ENCODE measurements around the gene CXCL1. TPM values are rescaled to one million over a fixed set of nuclear protein-coding genes. Genes with fewer than 3 reads are reported as not detected.

CXCL1 gene
- total RNA-seq, 4 donors from 2014 or later, result 0.93 TPM; not detected in 3

DNA sequence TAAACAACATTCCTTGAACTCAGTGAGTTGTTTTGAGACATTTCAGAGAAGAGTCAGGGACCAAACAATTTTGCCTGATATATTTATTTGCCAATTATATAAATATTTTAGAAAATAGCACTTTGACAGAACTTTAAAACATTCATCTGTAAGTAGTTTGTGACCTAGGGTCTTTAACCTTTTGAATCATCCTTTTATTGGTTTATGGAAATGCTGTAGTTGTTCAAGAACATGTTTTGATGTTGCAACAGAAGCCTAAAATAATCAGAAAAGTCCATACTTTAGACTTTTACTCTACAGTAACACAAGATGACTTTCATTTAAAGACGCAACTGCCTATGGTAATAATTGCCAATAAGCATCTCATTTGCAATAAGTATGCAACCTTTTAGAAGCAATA is 43.0 kb downstream of the CXCL1 start:
- intact Hi-C loops (cut with DNase I), result no loop called here
- Histone ChIP-seq H3K9me3 (no peaks in the 10 kb centered on the region), H3K36me3 (no peaks in the 10 kb centered on the region), H3K4me1 (no peaks in the 10 kb centered on the region), H3K4me3 (replicated peaks in 1 of 3) (no peak overlapping the region), H3K27me3 (no peaks in the 10 kb centered on the region), H3K27ac (no peak overlapping the region)
- 0% methylated on average over 1 of the region's 1 CpG for WGBS, 2 donors
- no peak for DNase-seq
- TF ChIP-seq, protein P1, sequence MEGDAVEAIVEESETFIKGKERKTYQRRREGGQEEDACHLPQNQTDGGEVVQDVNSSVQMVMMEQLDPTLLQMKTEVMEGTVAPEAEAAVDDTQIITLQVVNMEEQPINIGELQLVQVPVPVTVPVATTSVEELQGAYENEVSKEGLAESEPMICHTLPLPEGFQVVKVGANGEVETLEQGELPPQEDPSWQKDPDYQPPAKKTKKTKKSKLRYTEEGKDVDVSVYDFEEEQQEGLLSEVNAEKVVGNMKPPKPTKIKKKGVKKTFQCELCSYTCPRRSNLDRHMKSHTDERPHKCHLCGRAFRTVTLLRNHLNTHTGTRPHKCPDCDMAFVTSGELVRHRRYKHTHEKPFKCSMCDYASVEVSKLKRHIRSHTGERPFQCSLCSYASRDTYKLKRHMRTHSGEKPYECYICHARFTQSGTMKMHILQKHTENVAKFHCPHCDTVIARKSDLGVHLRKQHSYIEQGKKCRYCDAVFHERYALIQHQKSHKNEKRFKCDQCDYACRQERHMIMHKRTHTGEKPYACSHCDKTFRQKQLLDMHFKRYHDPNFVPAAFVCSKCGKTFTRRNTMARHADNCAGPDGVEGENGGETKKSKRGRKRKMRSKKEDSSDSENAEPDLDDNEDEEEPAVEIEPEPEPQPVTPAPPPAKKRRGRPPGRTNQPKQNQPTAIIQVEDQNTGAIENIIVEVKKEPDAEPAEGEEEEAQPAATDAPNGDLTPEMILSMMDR (IDR thresholded peaks at IDR 0.05), result no peak
- no peak for TF ChIP-seq POLR2A (IDR thresholded peaks at IDR 0.05)

DNA sequence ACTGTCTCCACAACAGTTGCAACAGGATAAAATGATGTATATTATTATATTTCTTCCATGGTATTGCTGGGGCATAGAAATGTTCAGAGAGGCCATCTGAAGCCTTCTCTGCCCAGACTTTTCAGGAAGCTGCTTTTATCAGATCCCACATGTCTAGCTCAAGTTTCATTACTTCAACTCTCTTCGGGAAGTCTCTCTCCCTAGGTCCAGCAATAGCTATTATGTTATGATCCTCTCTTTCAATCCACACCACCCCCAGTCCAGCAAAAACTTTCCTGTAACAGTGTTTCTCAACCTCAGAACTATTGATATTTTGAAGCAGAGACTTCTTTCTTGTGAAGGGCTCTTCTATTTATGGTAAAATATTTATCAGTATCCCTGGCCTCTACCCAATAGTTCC is 44.9 kb downstream of the CXCL1 start:
- no peak for DNase-seq
- no peaks in the 10 kb centered on the region for H3K4me1 ChIP-seq
- no peaks in the 10 kb centered on the region for H3K9me3 ChIP-seq
- 76 to 94% methylated on average over 1 of the region's 1 CpG for WGBS, 2 donors
- H3K4me3 ChIP-seq (replicated peaks in 1 of 3), result no peak overlapping the region
- TF ChIP-seq, protein P1 (IDR thresholded peaks at IDR 0.05), result no peak
- TF ChIP-seq POLR2A (IDR thresholded peaks at IDR 0.05), result no peak
- intact Hi-C loops (cut with DNase I), result no loop called here
- no peak overlapping the region for H3K27ac ChIP-seq
- no peaks in the 10 kb centered on the region for H3K27me3 ChIP-seq
- no peaks in the 10 kb centered on the region for H3K36me3 ChIP-seq

DNA sequence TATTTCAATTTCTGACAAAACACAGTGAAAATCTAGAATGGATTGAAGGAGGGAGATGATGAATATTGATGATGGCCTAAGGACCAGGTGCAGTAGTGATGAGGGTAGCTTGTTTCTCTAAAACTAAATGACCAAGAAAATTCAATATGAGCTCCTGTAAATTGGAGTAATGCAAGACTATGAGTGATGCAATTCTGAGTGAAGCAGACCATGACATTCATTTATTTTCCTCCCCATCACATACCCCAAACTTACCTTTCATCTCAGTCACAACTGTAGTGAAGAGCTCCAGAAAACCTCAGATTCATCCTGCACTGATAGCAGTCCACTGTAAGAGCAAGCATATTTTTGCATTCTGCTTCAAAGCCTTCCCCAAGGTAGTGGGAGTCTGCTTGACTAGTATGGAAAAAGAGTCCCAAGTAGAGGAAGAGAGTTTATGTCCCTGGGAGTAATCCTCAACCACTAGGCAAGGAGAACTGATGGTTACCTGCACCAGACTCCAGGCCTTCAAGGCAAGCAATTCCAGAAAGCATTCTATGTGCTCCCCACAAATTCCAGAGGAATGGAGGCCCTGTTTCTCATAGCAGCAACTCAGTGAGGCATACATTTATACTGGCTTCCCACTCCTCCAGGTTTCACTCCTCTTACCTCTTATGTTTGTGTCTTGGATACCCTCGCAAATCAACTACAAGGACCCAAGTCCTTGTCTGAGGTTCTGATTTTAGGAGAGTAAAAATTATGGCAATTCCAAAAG is 47.2 kb downstream of the CXCL1 start:
- no peaks in the 10 kb centered on the region for H3K36me3 ChIP-seq
- H3K27ac ChIP-seq, result no peak overlapping the region
- no peak for DNase-seq
- 93 to 98% methylated on average over 1 of the region's 1 CpG for WGBS, 2 donors
- intact Hi-C loops (cut with DNase I), result no loop called here
- H3K27me3 ChIP-seq, result no peaks in the 10 kb centered on the region
- H3K9me3 ChIP-seq, result no peaks in the 10 kb centered on the region
- no peaks in the 10 kb centered on the region for H3K4me1 ChIP-seq
- TF ChIP-seq, protein P1 (IDR thresholded peaks at IDR 0.05), result no peak
- no peak for TF ChIP-seq POLR2A (IDR thresholded peaks at IDR 0.05)
- no peak overlapping the region for H3K4me3 ChIP-seq (replicated peaks in 1 of 3)

DNA sequence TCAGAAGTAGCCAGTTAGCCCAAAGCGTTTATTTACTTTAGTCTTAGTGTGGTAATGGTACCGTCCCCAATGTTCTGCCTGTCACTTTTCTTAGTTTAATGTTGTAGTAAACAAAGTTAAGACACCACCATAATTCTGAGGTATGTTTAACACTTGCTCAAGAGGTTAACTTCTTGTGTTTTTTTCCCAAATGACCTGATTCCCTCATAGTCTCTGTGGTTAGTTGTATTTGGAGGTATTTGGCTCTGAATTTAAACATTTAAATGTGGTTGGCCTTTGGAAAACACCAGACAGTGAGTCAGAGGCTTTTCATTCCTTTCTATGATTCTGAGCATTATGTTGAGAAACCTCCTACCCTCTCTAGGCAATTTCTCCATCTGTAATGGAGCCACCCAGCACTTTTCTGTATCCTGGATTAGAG is 47.9 kb downstream of the CXCL1 start:
- no peak for TF ChIP-seq POLR2A (IDR thresholded peaks at IDR 0.05)
- TF ChIP-seq, protein P1 (IDR thresholded peaks at IDR 0.05), result no peak
- H3K27me3 ChIP-seq, result no peaks in the 10 kb centered on the region

DNA sequence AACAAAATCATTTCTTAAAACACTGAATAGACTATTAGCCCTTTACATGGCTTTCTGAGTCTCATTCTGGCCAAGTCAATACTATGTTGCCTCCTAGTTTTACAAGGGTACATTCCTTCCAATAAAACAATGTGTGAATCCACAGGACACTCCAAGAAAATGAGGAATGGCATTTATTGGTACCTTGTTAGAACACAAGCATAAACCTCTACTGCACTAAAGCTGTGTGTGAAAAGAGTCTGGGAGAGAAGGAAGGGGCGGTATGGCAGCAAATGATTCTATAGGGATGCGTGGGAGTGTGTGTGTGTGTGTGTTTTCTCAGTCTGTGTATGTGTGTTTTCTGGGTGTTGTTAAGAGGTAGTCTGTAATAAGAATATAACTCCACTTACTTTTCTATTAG is 48.9 kb downstream of the CXCL1 start:
- WGBS, 2 donors, result 95 to 96% methylated on average over 2 of the region's 2 CpGs
- Histone ChIP-seq H3K27ac (no peak overlapping the region), H3K4me1 (no peaks in the 10 kb centered on the region), H3K4me3 (replicated peaks in 1 of 3) (no peak overlapping the region), H3K9me3 (no peaks in the 10 kb centered on the region), H3K27me3 (no peaks in the 10 kb centered on the region), H3K36me3 (no peaks in the 10 kb centered on the region)
- no peak for TF ChIP-seq POLR2A (IDR thresholded peaks at IDR 0.05)
- TF ChIP-seq, protein P1 (IDR thresholded peaks at IDR 0.05), result no peak
- intact Hi-C loops (cut with DNase I), result no loop called here
- no peak for DNase-seq

More for the DNA sequence above, 47.9 kb downstream of the CXCL1 start:
- no peak for DNase-seq
- H3K27ac ChIP-seq, result no peak overlapping the region
- intact Hi-C loops (cut with DNase I), result no loop called here
- WGBS, 2 donors, result 89 to 90% methylated on average over 2 of the region's 2 CpGs
- no peak overlapping the region for H3K4me3 ChIP-seq (replicated peaks in 1 of 3)
- H3K36me3 ChIP-seq, result no peaks in the 10 kb centered on the region
- no peaks in the 10 kb centered on the region for H3K4me1 ChIP-seq
- no peaks in the 10 kb centered on the region for H3K9me3 ChIP-seq

Measured in thyroid gland (tissue), 4 donors.